GM19328 (cell line): ENCODE data around the gene CADM2.

Experiments
- ATAC-seq: cut with Tn5 transposase; IDR thresholded peaks from one replicate; pipeline ENCODE4 v1.9.1; 2021; ENCODE audit warnings: mild to moderate bottlenecking, moderate library complexity; ENCODE audit not compliant: unreplicated experiment

The CADM2 gene

GRCh38 chr3:84983490-84983889 lies 24.7 kb downstream of the CADM2 start:
- no peak for ATAC-seq

DNA sequence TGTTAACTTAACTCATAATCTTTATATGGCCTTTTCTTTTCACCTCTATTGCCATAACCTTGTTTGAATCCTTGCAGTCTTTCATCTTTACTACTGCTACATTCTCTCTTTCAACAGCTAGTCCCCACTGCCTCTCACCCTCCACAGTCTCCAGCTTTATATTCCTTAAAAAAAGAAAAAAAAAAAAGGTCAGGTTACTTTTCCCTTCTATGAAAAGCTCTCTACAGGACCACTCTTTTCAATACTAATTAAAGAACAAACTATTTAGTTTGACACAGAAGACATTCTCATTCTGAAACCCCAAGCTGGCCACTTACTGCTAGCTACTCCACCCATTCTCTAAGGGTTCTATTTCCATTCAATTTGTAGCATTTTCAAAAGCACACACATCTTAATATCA lies 25.6 kb downstream of the CADM2 start:
- no peak for ATAC-seq

GRCh38 chr3:84985795-84986194 lies 27.0 kb downstream of the CADM2 start:
- ATAC-seq, result no peak

GRCh38 chr3:84987706-84988504 lies 29.1 kb downstream of the CADM2 start:
- ATAC-seq, result no peak

DNA sequence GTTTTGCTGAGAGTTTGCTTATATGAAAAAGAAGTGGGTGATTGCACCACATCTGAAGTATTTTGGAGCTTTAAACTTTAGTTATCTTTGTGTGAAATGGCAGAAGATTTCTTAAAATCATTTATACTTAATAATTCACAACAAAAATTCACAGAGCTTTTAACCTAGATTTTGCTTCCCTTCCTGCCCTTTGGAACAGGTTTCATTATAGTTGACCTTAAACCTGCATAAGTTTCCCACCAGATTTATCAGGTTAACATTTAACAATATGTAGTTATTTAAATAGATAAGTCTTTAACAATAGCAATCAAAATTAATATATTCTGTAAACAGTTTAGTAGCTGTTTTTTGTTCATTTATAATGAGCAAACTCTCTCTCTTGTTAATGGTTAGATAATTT lies 30.3 kb downstream of the CADM2 start:
- ATAC-seq, result no peak

- ATAC-seq, result no peak
Observed at GRCh38 chr3:84991422-84991900, 32.7 kb downstream of the CADM2 start.

DNA sequence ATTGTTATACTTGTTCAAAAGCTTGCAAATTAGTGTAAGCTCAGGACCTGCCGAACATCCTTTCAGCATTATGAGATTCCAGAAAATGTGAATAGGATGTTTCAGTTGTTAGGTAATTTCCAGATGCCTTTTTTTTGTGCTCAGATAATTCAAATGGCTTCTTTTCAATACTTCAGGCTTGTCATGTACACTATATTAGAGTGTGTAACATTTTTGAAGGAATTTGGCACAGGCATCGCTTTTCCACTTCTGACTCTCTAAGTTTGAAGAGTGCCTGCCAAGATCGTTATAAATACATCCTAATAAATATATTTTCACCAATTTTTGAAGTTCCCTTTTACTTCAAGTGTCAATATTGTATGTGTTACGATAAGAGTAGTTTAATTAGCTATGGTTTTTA lies 35.2 kb downstream of the CADM2 start:
- ATAC-seq, result no peak

GRCh38 chr3:84998545-84998944 lies 39.8 kb downstream of the CADM2 start:
- ATAC-seq, result no peak

DNA sequence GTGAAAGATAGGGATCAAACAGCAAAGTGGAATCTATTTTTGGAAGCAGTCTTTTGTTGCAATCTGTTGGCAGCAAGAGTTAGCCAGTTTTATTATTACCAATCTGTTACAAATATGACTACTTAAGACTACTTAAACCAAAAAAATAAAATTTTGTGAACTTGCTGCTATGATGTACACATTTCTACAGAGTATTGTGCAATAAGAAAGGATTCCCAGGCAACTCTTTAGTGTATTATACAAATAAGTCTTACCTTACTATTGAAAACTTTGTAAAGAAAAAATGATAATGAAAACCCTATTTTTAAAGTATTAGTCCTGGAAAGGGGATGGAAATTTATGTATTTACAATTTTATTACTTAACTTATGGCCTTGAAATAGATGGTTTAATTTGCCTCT lies 44.7 kb downstream of the CADM2 start:
- ATAC-seq, result no peak

- no peak for ATAC-seq
Observed at GRCh38 chr3:85004147-85004546, 45.4 kb downstream of the CADM2 start.

DNA sequence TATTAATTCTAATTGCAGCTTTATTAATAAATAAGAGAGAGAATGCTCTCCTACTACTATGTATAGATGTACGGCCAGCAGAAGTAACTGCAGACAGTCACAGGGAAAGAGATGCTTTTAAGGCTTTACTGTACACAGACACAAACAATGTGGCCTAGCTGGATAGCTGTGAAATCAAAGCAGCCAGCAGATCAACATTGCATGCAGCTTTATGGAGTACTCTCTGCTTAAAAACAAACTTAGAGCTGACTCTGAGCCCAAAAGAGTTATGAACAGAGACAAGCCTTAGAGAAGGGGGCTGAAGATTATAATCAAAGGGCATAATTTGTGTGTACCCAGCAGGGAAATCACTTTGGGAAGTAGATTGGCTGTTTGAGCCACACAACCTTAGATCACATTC lies 47.2 kb downstream of the CADM2 start:
- no peak for ATAC-seq

GRCh38 chr3:85007195-85008094 lies 48.7 kb downstream of the CADM2 start:
- ATAC-seq, result no peak

DNA sequence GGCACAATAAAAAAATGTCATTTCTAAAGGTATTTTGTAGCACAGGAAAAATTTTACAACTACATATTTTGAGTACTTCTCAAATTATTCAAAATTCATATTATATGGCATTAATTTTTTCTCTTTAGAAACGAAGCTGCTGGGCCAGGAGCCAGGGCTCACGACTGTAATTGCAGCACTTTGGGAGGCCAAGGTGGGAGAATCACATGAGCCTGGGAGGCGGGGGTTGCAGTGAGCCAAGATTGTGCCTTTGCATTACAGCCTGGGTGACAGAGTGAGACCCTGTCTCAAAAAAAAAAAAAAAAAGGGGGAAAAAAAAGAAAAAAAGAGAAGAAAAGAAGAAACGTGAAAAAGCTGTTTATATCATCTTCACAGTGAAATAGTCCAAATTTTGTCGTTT lies 62.0 kb downstream of the CADM2 start:
- ATAC-seq, result no peak

DNA sequence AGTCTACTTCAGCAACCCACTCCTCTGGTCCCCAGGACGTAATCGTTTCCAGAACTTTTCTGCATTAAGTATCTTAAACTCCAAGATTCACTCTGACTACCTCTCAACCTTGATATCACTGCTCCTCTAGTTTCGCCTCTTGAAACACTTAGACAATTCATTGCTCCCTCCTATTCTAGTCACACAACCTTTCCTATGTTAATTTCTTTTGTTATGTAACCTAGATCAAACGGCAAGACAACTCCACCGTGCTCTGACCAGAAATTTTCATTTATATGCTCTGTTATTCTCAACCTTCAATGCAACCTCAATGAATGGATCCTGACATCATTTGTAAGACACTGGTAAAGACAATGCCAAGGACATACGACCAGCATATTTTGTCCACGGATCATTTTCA lies 71.3 kb downstream of the CADM2 start:
- no peak for ATAC-seq

DNA sequence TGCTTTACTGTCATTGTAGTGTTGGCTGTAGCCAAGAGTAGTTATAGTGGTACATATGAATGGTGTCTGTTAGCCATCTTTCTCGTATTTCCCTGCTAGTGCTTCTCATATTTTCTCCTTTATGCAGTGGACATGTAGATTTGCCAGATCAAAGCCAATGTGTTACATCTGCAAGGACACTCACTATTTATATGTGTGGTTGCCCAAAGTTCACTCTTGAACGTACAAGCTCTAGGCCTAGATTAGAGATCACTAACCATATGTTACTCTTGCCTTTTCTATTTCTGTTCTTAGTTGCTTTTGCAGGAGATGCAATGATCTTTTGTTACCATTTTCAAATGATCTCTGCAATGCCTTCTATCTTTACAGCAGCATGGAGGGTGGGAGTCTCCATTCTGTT lies 78.4 kb downstream of the CADM2 start:
- ATAC-seq, result no peak

DNA sequence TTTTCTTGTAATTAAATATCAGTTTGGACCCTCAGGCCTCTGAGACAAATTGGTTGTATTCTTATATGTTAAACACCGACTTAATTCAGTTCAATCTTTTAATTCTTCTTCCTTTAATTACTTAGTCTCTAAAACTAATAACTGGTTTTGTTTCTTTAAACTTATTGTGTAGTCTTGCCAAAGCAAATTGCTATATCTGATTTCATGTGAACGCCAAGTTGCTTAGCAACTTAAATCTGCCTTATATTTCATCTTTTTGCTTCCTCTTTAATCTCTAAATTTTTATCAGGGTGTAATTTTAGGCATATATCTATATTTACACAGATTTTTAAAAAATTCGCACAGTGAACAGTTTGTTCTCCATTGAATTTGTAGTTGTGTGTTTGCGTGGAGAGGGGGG lies 82.2 kb downstream of the CADM2 start:
- no peak for ATAC-seq

GRCh38 chr3:85041562-85042055 lies 82.8 kb downstream of the CADM2 start:
- no peak for ATAC-seq

GRCh38 chr3:85050821-85051220 lies 92.0 kb downstream of the CADM2 start:
- no peak for ATAC-seq

GRCh38 chr3:85051786-85052185 lies 93.0 kb downstream of the CADM2 start:
- no peak for ATAC-seq

DNA sequence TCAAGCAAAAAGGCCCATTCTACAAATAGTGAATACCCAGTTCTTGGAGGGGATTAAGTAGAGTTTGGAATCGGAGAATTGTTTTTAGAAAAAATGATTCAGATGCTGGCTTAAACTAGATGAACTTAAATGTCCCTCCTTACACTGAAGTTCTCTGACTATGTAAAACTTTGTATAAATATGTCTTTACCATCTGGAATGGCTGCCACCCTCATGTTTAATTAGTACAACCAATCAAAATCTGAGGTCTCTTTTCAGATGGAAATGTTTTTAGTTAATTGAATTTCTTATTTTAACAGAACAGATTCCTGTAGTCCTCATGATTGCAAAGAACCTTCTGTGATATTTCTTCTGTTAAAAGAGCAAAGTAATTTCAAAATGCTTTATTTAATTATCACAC lies 94.8 kb downstream of the CADM2 start:
- ATAC-seq, result no peak

GRCh38 chr3:85054579-85054978 lies 95.8 kb downstream of the CADM2 start:
- no peak for ATAC-seq

- ATAC-seq, result no peak
Observed at GRCh38 chr3:85068911-85069310, 110.1 kb downstream of the CADM2 start.
